KOPT-K1 (cell line): ENCODE measurements around the gene COPS9.

Source experiments
- H3K27ac ChIP-seq: fragments of 200-600 bp; sonication (generic); 2 replicates; pipeline ENCODE4 v1.5.1; 2016; ENCODE audit warnings: antibody characterized with exemption, mild to moderate bottlenecking, low read depth, low read length; ENCODE audit not compliant: poor library complexity, severe bottlenecking
- H3K36me3 ChIP-seq: fragments of 200-600 bp; sonication (generic); 2 replicates; pipeline ENCODE4 v1.5.1; 2017; ENCODE audit warnings: antibody characterized with exemption, mild to moderate bottlenecking, low read length, moderate library complexity; ENCODE audit not compliant: insufficient read depth
- H3K9me3 ChIP-seq: fragments of 200-600 bp; sonication (generic); 2 replicates; pipeline ENCODE4 v1.5.1; 2017; ENCODE audit warnings: antibody characterized with exemption, low read length, mild to moderate bottlenecking; ENCODE audit not compliant: insufficient read depth, poor library complexity, severe bottlenecking

The COPS9 gene

GRCh38 chr2:240095556-240096523 lies 40.3 kb downstream of the COPS9 start:
- H3K36me3 ChIP-seq, result no peaks in the 10 kb centered on the region
- H3K27ac ChIP-seq, result no peak overlapping the region
- H3K9me3 ChIP-seq, result peaks cover 57% of the 10 kb centered on the region

- Histone ChIP-seq H3K36me3 (no peaks in the 10 kb centered on the region), H3K9me3 (peaks cover 31% of the 10 kb centered on the region), H3K27ac (no peak overlapping the region)
Observed at GRCh38 chr2:240089306-240089705, 46.8 kb downstream of the COPS9 start.

GRCh38 chr2:240086563-240086962 lies 49.5 kb downstream of the COPS9 start:
- Histone ChIP-seq H3K9me3 (peaks cover 29% of the 10 kb centered on the region), H3K36me3 (no peaks in the 10 kb centered on the region), H3K27ac (no peak overlapping the region)
